Measurements from ENCODE around the gene ACTMAP.

- TF ChIP-seq TAF1 (IDR thresholded peaks at IDR 0.05; ENCODE audit: borderline replicate concordance, low read depth, low read length) (no peak), POLR2AphosphoS5 (IDR thresholded peaks at IDR 0.05; ENCODE audit: low read depth, low read length) (no peak)
These were observed 58.1 kb downstream of the ACTMAP start for GRCh38 chr19:40692212-40692551.

Data from GM12892 (cell line).